HepG2 (cell line): Measurements from ENCODE around the gene SMIM41. TPM values are rescaled to one million over a fixed set of nuclear protein-coding genes. Genes with fewer than 3 reads are reported as not detected.
A peak's percentile ranks its signal among the peaks of the same experiment; 100 is the strongest.

Experiments
- ELF3 ChIP-seq: IDR thresholded peaks from 2 replicates; pipeline ENCODE4 v1.6.1; 2016; ENCODE audit warnings: missing genetic modification reagents, missing compliant biosample characterization
- EZH2 ChIP-seq: conservative IDR thresholded peaks from 2 replicates; pipeline ENCODE4 v1.6.1; 2012; ENCODE audit warnings: mild to moderate bottlenecking, low read depth, low read length, moderate library complexity
- GATA4 ChIP-seq: sonication (generic); IDR thresholded peaks from 2 replicates; pipeline ENCODE4 v1.6.1; 2016; ENCODE audit warnings: antibody characterized with exemption, low read depth, borderline replicate concordance
- HOXA3 ChIP-seq: sonication (generic); formaldehyde crosslinking; IDR thresholded peaks from 2 replicates; pipeline ENCODE4 v1.5.0; 2020; ENCODE audit warnings: missing genetic modification reagents
- LCORL ChIP-seq, 2 experiments: fragments of 450-650 bp in 1 of 2; sonication (generic) in 1 of 2; formaldehyde crosslinking in 1 of 2; IDR thresholded peaks; 2 replicates each; pipeline versions ENCODE4 v1.5.0 to v1.6.1; 2017 to 2020; ENCODE audit warnings: antibody characterized with exemption in 1 of 2, missing genetic modification reagents in 1 of 2
- NFKB2 ChIP-seq: sonication (generic); formaldehyde crosslinking; IDR thresholded peaks from 2 replicates; pipeline ENCODE4 v1.4.0; 2020; ENCODE audit warnings: missing genetic modification reagents, borderline replicate concordance
- PAX8 ChIP-seq: sonication (generic); formaldehyde crosslinking; IDR thresholded peaks from 2 replicates; pipeline ENCODE4 v1.8.0; 2022; ENCODE audit warnings: mild to moderate bottlenecking, missing genetic modification reagents, borderline replicate concordance
- PRMT3 ChIP-seq: sonication (generic); formaldehyde crosslinking; IDR thresholded peaks from 2 replicates; pipeline ENCODE4 v1.8.1; 2022; ENCODE audit warnings: low read depth, mild to moderate bottlenecking, moderate library complexity, missing genetic modification reagents, borderline replicate concordance
- RAD21 ChIP-seq: fragments of 450-650 bp; formaldehyde crosslinking; IDR thresholded peaks from 2 replicates; pipeline ENCODE4 v1.5.0; 2020; ENCODE audit warnings: mild to moderate bottlenecking
- SIN3A ChIP-seq: IDR thresholded peaks from 2 replicates; pipeline ENCODE4 v1.6.1; 2011; ENCODE audit warnings: low read depth, mild to moderate bottlenecking, control low read depth, low read length, borderline replicate concordance
- TCF12 ChIP-seq, 2 experiments: fragments of 450-650 bp in 1 of 2; sonication (generic) in 1 of 2; formaldehyde crosslinking in 1 of 2; IDR thresholded peaks; 2 replicates each; pipeline versions ENCODE4 v1.6.1 to v1.8.0; 2017 to 2022; ENCODE audit warnings: antibody characterized with exemption in 1 of 2, mild to moderate bottlenecking in 1 of 2, missing genetic modification reagents in 1 of 2, moderate library complexity in 1 of 2
- ZIK1 ChIP-seq: sonication (generic); formaldehyde crosslinking; IDR thresholded peaks from 2 replicates; pipeline ENCODE4 v1.5.0; 2020; ENCODE audit warnings: mild to moderate bottlenecking, low read depth, missing genetic modification reagents, borderline replicate concordance
- ZMAT3 ChIP-seq: sonication (generic); formaldehyde crosslinking; conservative IDR thresholded peaks from 2 replicates; pipeline ENCODE4 v1.7.0; 2021; ENCODE audit warnings: missing genetic modification reagents
- ZNF143 ChIP-seq: sonication (generic); formaldehyde crosslinking; IDR thresholded peaks from 2 replicates; pipeline ENCODE4 v1.4.0; 2020; ENCODE audit warnings: missing genetic modification reagents
- ZNF546 ChIP-seq: sonication (generic); formaldehyde crosslinking; conservative IDR thresholded peaks from 2 replicates; pipeline ENCODE4 v1.8.1; 2023; ENCODE audit warnings: mild to moderate bottlenecking, missing genetic modification reagents
- ZNF564 ChIP-seq: sonication (generic); formaldehyde crosslinking; IDR thresholded peaks from 2 replicates; pipeline ENCODE4 v1.8.1; 2023; ENCODE audit warnings: mild to moderate bottlenecking, missing genetic modification reagents
- ZNF724P ChIP-seq: sonication (generic); formaldehyde crosslinking; IDR thresholded peaks from 2 replicates; pipeline ENCODE4 v1.8.0; 2022; ENCODE audit warnings: missing genetic modification reagents, borderline replicate concordance
- ZNF761 ChIP-seq: sonication (generic); formaldehyde crosslinking; conservative IDR thresholded peaks from 2 replicates; pipeline ENCODE4 v1.4.0; 2020; ENCODE audit warnings: mild to moderate bottlenecking, missing genetic modification reagents
- polyA plus RNA-seq, 8 experiments: library from polyadenylated mRNA; depleted of rRNA in 3 of 8; stranded (reverse) in 7 of 8; unstranded in 1 of 8; fragments of >200 nt; fragmentation: Illumina TruSeq in 4 of 8; extraction: Trizol in 4 of 8; gene quantifications; 2 replicates each; pipeline versions ENCODE4 v1.2.1 to v1.2.3, GENCODE V29; 2011 to 2016; ENCODE audit warnings: low read depth in 4 of 8, missing spikeins in 1 of 8, mixed read lengths in 1 of 8; ENCODE audit not compliant: insufficient read depth in 1 of 8
- total RNA-seq, 5 experiments: library from RNA; depleted of rRNA; stranded (reverse); fragments of >200 nt; fragmentation: Illumina TruSeq; extraction: Trizol; gene quantifications; 2 replicates each; pipeline ENCODE4 v1.2.3, GENCODE V29; 2016; ENCODE audit warnings: low read depth in 1 of 5
- TF ChIP-seq, protein P1 (sequence below): sonication (generic); formaldehyde crosslinking; IDR thresholded peaks from 2 replicates; pipeline ENCODE4 v1.9.0; 2021; ENCODE audit warnings: mild to moderate bottlenecking, missing genetic modification reagents
- TF ChIP-seq, protein P2 (sequence below): sonication (generic); formaldehyde crosslinking; IDR thresholded peaks from 2 replicates; pipeline ENCODE4 v1.8.1; 2023; ENCODE audit warnings: mild to moderate bottlenecking, missing genetic modification reagents
- TF ChIP-seq, protein P3 (sequence below): sonication (generic); formaldehyde crosslinking; conservative IDR thresholded peaks from 2 replicates; pipeline ENCODE4 v1.4.0; 2020; ENCODE audit warnings: missing genetic modification reagents

Gene SMIM41
- total and polyA plus RNA-seq, 2 of the 13 experiments (the other 11 are each of a cell fraction or from before 2014, with no cell fraction given) = not detected

DNA sequence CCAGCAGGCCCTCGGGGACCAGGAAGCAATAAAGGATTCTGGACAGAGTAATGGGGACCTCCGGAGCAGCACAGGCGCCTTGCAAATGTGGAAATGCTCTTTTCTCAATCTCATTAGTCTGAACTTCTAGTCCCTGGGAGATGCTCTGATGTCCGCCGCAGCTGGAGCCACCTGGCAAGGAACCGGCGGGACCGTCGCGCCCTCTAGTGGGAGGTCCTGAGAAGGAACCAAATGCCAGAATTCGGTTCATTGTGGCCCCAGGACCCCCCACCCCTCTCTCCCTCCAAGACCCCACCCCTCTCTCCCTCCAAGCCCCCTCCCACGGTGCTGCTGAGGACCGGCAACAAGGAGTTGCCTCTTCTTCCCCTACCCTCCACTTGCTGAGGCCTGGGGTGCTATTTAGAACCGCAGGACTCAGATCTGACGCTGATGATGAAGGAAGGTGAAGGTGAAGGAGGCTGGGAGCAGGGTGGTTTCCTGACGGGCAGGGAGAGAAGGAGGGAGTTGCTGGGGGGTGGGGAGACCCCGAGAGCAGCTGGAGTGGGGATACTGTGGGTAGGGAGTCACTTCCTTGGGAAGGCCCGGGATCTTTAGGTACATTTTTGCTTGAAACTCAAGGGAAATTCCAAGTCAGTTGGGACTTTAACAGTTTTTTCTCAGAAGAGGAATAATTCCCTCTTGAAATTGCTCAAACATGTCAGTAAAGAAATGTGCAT lies 42.5 kb downstream of the SMIM41 start (continued):
- TF ChIP-seq ZIK1 (CRISPR knock-in tag) (no peak), ZMAT3 (CRISPR knock-in tag) (0 out of 2 replicates have a peak, but pooled peaks have one; percentile 32), SIN3A (no peak), EZH2 (no peak), ZNF761 (no peak), PAX8 (CRISPR knock-in tag) (no peak), RAD21 (CRISPR knock-in tag) (peak; percentile 50), ZNF724P (CRISPR knock-in tag) (no peak), HOXA3 (peak; percentile 28; the same call in 1 of the 2 replicates), NFKB2 (CRISPR knock-in tag) (no peak), TCF12 (IDR thresholded peaks at IDR 0.05) (no peak), TCF12 (CRISPR knock-in tag; IDR thresholded peaks at IDR 0.05) (no peak), GATA4 (no peak), ZNF564 (CRISPR knock-in tag) (no peak), ELF3 (no peak), LCORL (IDR thresholded peaks at IDR 0.05) (no peak), LCORL (CRISPR knock-in tag; IDR thresholded peaks at IDR 0.05) (no peak; the same call in 1 of the 2 replicates), PRMT3 (no peak), ZNF546 (no peak), ZNF143 (CRISPR knock-in tag) (no peak)
- TF ChIP-seq, protein P1, sequence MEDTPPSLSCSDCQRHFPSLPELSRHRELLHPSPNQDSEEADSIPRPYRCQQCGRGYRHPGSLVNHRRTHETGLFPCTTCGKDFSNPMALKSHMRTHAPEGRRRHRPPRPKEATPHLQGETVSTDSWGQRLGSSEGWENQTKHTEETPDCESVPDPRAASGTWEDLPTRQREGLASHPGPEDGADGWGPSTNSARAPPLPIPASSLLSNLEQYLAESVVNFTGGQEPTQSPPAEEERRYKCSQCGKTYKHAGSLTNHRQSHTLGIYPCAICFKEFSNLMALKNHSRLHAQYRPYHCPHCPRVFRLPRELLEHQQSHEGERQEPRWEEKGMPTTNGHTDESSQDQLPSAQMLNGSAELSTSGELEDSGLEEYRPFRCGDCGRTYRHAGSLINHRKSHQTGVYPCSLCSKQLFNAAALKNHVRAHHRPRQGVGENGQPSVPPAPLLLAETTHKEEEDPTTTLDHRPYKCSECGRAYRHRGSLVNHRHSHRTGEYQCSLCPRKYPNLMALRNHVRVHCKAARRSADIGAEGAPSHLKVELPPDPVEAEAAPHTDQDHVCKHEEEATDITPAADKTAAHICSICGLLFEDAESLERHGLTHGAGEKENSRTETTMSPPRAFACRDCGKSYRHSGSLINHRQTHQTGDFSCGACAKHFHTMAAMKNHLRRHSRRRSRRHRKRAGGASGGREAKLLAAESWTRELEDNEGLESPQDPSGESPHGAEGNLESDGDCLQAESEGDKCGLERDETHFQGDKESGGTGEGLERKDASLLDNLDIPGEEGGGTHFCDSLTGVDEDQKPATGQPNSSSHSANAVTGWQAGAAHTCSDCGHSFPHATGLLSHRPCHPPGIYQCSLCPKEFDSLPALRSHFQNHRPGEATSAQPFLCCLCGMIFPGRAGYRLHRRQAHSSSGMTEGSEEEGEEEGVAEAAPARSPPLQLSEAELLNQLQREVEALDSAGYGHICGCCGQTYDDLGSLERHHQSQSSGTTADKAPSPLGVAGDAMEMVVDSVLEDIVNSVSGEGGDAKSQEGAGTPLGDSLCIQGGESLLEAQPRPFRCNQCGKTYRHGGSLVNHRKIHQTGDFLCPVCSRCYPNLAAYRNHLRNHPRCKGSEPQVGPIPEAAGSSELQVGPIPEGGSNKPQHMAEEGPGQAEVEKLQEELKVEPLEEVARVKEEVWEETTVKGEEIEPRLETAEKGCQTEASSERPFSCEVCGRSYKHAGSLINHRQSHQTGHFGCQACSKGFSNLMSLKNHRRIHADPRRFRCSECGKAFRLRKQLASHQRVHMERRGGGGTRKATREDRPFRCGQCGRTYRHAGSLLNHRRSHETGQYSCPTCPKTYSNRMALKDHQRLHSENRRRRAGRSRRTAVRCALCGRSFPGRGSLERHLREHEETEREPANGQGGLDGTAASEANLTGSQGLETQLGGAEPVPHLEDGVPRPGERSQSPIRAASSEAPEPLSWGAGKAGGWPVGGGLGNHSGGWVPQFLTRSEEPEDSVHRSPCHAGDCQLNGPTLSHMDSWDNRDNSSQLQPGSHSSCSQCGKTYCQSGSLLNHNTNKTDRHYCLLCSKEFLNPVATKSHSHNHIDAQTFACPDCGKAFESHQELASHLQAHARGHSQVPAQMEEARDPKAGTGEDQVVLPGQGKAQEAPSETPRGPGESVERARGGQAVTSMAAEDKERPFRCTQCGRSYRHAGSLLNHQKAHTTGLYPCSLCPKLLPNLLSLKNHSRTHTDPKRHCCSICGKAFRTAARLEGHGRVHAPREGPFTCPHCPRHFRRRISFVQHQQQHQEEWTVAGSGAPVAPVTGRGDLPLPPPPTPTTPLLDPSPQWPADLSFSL (CRISPR knock-in tag) = no peak
- TF ChIP-seq, protein P2, sequence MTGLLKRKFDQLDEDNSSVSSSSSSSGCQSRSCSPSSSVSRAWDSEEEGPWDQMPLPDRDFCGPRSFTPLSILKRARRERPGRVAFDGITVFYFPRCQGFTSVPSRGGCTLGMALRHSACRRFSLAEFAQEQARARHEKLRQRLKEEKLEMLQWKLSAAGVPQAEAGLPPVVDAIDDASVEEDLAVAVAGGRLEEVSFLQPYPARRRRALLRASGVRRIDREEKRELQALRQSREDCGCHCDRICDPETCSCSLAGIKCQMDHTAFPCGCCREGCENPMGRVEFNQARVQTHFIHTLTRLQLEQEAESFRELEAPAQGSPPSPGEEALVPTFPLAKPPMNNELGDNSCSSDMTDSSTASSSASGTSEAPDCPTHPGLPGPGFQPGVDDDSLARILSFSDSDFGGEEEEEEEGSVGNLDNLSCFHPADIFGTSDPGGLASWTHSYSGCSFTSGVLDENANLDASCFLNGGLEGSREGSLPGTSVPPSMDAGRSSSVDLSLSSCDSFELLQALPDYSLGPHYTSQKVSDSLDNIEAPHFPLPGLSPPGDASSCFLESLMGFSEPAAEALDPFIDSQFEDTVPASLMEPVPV (CRISPR knock-in tag) = no peak
- TF ChIP-seq, protein P3, sequence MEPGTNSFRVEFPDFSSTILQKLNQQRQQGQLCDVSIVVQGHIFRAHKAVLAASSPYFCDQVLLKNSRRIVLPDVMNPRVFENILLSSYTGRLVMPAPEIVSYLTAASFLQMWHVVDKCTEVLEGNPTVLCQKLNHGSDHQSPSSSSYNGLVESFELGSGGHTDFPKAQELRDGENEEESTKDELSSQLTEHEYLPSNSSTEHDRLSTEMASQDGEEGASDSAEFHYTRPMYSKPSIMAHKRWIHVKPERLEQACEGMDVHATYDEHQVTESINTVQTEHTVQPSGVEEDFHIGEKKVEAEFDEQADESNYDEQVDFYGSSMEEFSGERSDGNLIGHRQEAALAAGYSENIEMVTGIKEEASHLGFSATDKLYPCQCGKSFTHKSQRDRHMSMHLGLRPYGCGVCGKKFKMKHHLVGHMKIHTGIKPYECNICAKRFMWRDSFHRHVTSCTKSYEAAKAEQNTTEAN = no peak
